Measurements from ENCODE around the gene TMC5.

The TMC5 gene

DNA sequence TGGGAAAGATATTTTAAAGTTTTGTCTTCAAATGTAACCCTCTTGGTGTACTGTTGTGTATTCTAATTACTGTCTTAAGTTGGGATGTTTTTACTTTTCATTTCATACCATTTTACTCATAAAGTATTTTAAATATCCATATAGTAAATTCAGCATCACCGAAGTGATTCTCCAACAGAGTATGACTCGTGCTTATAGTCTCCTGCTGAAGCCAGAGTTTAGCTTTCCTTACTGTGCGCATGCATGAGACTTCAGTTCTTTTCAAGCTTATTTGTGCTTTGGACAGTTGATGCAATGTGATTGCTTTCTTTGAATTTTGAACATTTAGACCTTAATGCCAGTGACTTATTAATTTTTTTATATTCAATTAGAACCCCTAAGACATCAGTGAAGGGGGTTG lies 130.5 kb downstream of the TMC5 start:
- DNase-seq: no peak
